Activated CD4-positive, alpha-beta T cell treated with anti-CD3 and anti-CD28 coated beads for 36 hours (primary cell): Measurements from ENCODE around the gene USP9Y. TPM values are rescaled to one million over a fixed set of nuclear protein-coding genes. Genes with fewer than 3 reads are reported as not detected.
"Not testable (repeated sequence)": the region's sequence is repeated elsewhere in the genome, so short reads cannot be mapped to it uniquely, and the experiment has no call there.

Experiments
- ATAC-seq: fragments of 200-7000 bp; cut with Tn5 transposase; one replicate; pipeline ENCODE4 v1.10.0; 2021; ENCODE audit warnings: mild to moderate bottlenecking, moderate library complexity
- CTCF ChIA-PET: fragments of 350-600 bp; sonication (Branson Sonifier 250); formaldehyde crosslinking; loops from one replicate; lab custom pipeline; 2021; ENCODE audit warnings: antibody characterized with exemption; lab: Charles Lee
- POLR2A ChIA-PET: fragments of 350-600 bp; sonication (Branson Sonifier 250); formaldehyde crosslinking; loops from one replicate; lab custom pipeline; 2021; ENCODE audit warnings: antibody characterized with exemption, inconsistent platforms; lab: Charles Lee
- DNase-seq: peaks from one replicate; pipeline ENCODE4 v3.0.0-alpha.2; 2020
- H3K27ac Mint-ChIP-seq: one replicate; pipeline ENCODE4 v1.8.0; 2021; ENCODE audit warnings: mixed read lengths
- H3K27me3 Mint-ChIP-seq: one replicate; pipeline ENCODE4 v1.8.0; 2021; ENCODE audit warnings: mixed read lengths
- H3K36me3 Mint-ChIP-seq: one replicate; pipeline ENCODE4 v1.8.0; 2021; ENCODE audit warnings: low read depth, mixed read lengths
- H3K4me1 Mint-ChIP-seq: one replicate; pipeline ENCODE4 v1.8.0; 2021; ENCODE audit warnings: mixed read lengths
- H3K4me3 Mint-ChIP-seq: one replicate; pipeline ENCODE4 v1.8.0; 2021; ENCODE audit warnings: mild to moderate bottlenecking, moderate library complexity, mixed read lengths
- H3K9me3 Mint-ChIP-seq: one replicate; pipeline ENCODE4 v1.8.0; 2021; ENCODE audit warnings: low read depth, mixed read lengths
- intact Hi-C, 2 experiments: fragments of 100-400 bp; cut with DNase I in 1 of 2; cut with micrococcal nuclease in 1 of 2; formaldehyde crosslinking; loops; one replicate each; pipeline versions ENCODE4 v1.14.2 to v1.15.1; 2022 to 2024; cut with DNase I, micrococcal nuclease
- total RNA-seq, 2 experiments: library from RNA; stranded (reverse); gene quantifications; one replicate each; pipeline ENCODE4 v1.2.3, GENCODE V29; 2021

The USP9Y gene, protein sequence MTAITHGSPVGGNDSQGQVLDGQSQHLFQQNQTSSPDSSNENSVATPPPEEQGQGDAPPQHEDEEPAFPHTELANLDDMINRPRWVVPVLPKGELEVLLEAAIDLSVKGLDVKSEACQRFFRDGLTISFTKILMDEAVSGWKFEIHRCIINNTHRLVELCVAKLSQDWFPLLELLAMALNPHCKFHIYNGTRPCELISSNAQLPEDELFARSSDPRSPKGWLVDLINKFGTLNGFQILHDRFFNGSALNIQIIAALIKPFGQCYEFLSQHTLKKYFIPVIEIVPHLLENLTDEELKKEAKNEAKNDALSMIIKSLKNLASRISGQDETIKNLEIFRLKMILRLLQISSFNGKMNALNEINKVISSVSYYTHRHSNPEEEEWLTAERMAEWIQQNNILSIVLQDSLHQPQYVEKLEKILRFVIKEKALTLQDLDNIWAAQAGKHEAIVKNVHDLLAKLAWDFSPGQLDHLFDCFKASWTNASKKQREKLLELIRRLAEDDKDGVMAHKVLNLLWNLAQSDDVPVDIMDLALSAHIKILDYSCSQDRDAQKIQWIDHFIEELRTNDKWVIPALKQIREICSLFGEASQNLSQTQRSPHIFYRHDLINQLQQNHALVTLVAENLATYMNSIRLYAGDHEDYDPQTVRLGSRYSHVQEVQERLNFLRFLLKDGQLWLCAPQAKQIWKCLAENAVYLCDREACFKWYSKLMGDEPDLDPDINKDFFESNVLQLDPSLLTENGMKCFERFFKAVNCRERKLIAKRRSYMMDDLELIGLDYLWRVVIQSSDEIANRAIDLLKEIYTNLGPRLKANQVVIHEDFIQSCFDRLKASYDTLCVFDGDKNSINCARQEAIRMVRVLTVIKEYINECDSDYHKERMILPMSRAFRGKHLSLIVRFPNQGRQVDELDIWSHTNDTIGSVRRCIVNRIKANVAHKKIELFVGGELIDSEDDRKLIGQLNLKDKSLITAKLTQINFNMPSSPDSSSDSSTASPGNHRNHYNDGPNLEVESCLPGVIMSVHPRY (N-terminal part only)
- 10 to 100 TPM; 15.0 to 17.6 TPM for total RNA-seq

GRCh38 chrY:12701181-12701695 is at the start of gene USP9Y:
TSS of gene USP9Y (plus strand) at chrY:12701231. CDS start at chrY:12709448, 8,217 bp downstream.
- intact Hi-C loops, result no loop called here
- no peaks in the 10 kb centered on the region for H3K27me3 Mint-ChIP-seq
- CTCF ChIA-PET, result no interaction called here
- ATAC-seq, result no peak
- POLR2A ChIA-PET, result no interaction called here
- DNase-seq, result no peak
- no peak within 1 kb of the TSS for H3K27ac Mint-ChIP-seq
- H3K4me3 Mint-ChIP-seq, result no peak within 1 kb of the TSS
- peaks cover 8% of the 10 kb centered on the region for H3K9me3 Mint-ChIP-seq
- H3K4me1 Mint-ChIP-seq, result peaks cover 7% of the 10 kb centered on the region
- peaks cover 63% of the 10 kb centered on the region for H3K36me3 Mint-ChIP-seq

DNA sequence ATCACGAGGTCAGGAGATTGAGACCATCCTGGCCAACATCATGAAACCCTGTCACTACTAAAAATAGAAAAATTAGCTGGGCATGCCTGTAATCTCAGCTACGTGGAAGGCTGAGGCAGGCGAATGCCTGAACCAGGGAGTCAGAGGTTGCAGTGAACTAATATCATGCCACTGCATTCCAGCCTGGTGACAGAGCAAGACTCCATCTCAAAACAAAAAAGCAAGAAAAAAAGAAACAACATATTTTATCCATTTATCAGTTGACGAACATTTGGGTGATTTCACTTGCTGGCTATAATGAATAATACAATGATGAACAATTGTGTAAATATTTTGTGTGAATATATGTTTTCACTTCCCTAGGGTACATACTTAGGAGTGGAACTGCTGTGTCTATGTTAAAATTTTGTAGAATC is 49.4 kb upstream of the USP9Y start:
- intact Hi-C loops, result no loop called here
- H3K4me1 Mint-ChIP-seq, result no peaks in the 10 kb centered on the region
- DNase-seq, result no peak
- H3K27me3 Mint-ChIP-seq, result no peaks in the 10 kb centered on the region
- no peak overlapping the region for H3K4me3 Mint-ChIP-seq
- H3K36me3 Mint-ChIP-seq, result no peaks in the 10 kb centered on the region
- ChIA-PET CTCF (no interaction called here), POLR2A (no interaction called here)
- H3K27ac Mint-ChIP-seq, result no peak overlapping the region
- ATAC-seq, result no peak
- H3K9me3 Mint-ChIP-seq, result no peaks in the 10 kb centered on the region

DNA sequence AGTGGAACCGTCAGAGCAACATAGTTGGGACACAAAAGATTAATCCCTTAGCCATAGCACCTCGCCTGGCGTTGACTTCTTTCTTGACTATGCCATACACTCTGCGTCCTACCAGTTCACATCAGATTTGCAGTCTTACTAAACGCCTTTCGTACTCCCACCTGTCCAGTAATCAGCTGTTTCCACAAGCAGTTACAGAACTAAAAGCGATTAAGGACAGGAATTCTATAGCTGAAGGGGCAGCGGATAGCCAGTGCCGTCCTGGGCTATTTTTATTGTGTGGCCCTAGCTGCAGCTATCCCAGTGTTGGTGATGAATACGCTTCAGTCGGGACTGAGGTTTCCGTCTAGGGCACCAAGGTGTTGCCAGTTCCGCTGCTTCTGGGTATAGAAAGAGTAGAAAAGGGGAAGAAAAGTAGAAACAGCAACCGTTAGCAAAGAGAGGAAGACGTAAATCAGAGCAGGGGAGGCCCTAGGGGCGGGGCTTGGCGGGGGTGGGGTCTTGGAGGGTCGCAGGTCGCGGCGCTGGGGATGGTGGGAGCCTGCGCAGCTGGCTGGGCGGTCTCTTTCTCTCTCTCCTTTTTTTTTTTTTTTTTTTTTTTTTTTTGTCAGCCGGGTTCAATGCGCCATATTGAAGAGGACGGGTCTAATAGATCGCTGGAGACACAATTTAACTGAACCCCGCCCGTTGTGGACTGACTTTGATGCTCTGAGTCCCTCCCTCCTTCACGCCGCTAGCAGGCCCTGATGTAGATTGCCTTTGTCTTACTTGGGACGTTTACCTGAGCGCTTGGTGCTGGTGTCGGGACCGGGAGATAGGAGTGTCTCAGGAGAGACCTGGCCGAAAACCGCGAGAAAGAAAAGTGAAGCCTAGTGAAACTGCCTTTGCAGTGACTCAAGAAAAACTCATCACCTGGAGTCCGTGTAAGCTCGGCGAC is 39.0 kb upstream of the USP9Y start:
- CTCF ChIA-PET, result no interaction called here
- POLR2A ChIA-PET, result interaction anchor here (0.6 kb wide), 3 partner anchors 176 to 374 kb away, joined by 3 to 6 read pairs (median 4); no protein-coding TSS in a partner anchor
- peak; percentile 79 for ATAC-seq
- H3K4me3 Mint-ChIP-seq, result peak overlapping the region; percentile 95
- peak overlapping the region; percentile 98 for H3K27ac Mint-ChIP-seq
- peaks cover 17% of the 10 kb centered on the region for H3K4me1 Mint-ChIP-seq
- no peaks in the 10 kb centered on the region for H3K9me3 Mint-ChIP-seq
- intact Hi-C loops, result loop anchor here (1.0 to 10.0 kb wide), 9 partner anchors 70 to 1683 kb away; partner anchors contain the start of gene TMSB4Y (in 1 of the 2)
- DNase-seq, result peak; percentile 90
- peaks cover 25% of the 10 kb centered on the region for H3K36me3 Mint-ChIP-seq
- no peaks in the 10 kb centered on the region for H3K27me3 Mint-ChIP-seq

GRCh38 chrY:12662745-12663591 is 38.1 kb upstream of the USP9Y start:
- Mint-ChIP-seq H3K27ac (peak overlapping the region; percentile 98), H3K36me3 (peaks cover 28% of the 10 kb centered on the region), H3K4me1 (peaks cover 25% of the 10 kb centered on the region), H3K27me3 (no peaks in the 10 kb centered on the region), H3K9me3 (no peaks in the 10 kb centered on the region), H3K4me3 (peak overlapping the region; percentile 95)
- peak; percentile 64 for ATAC-seq
- intact Hi-C loops, result loop anchor here (1.0 to 10.0 kb wide), 9 partner anchors 69 to 1682 kb away; partner anchors contain the start of gene TMSB4Y (in 1 of the 2)
- CTCF ChIA-PET, result no interaction called here
- DNase-seq, result peak; percentile 74
- POLR2A ChIA-PET, result no interaction called here

DNA sequence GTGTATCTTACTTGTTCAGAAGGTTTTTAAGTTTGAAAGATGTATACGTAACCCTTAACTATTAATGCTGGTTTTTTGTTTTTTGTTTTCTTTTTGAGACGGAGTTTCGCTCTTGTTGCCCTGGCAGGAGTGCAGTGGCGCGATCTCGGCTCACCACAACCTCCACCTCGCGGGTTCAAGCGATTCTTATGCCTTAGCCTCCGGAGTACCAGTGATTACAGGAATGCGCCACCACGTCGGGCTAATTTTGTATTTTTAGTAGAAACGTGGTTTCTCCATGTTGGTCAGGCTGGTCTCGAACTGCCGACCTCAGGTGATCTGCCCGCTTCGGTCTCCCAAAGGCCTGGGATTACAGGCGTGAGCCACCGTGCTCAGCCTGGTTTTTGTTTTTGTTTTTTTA is 37.2 kb upstream of the USP9Y start:
- H3K27me3 Mint-ChIP-seq, H3K9me3 Mint-ChIP-seq, CTCF ChIA-PET, ATAC-seq, POLR2A ChIA-PET: not testable (repeated sequence)
- peaks cover 30% of the 10 kb centered on the region for H3K4me1 Mint-ChIP-seq
- H3K4me3 Mint-ChIP-seq, result peak overlapping the region; percentile 95
- H3K27ac Mint-ChIP-seq, result peak overlapping the region; percentile 98
- intact Hi-C loops, result loop anchor here (2.0 to 10.0 kb wide), 7 partner anchors 68 to 1681 kb away; partner anchors contain the start of gene TMSB4Y (in 1 of the 2)
- DNase-seq, result peak; percentile 12
- peaks cover 31% of the 10 kb centered on the region for H3K36me3 Mint-ChIP-seq

DNA sequence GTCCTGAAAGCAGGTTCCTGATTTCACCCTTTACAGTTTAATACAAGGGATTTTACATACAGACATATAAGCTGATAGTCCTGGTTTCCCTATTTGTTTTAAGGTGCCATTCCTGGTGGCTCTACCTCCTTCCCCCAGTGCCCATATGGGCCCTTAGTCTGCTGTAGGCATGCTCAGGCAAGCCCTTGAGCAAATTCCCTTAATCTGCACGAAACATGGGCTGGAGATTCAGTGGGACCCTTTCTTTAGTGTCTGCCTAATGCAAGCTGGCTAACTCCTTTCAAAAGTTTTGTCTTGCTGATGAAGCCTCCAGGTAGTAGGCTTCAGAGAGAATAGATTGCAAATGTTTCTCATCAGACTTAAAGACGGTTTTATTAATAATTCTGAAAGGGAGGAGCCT is 22.9 kb upstream of the USP9Y start:
- ChIA-PET CTCF (no interaction called here), POLR2A (no interaction called here)
- Mint-ChIP-seq H3K4me1 (peaks cover 22% of the 10 kb centered on the region), H3K9me3 (peaks cover 2% of the 10 kb centered on the region), H3K27me3 (no peaks in the 10 kb centered on the region), H3K36me3 (peaks cover 26% of the 10 kb centered on the region), H3K27ac (no peak overlapping the region), H3K4me3 (no peak overlapping the region)
- ATAC-seq, result no peak
- intact Hi-C loops, result no loop called here
- no peak for DNase-seq

GRCh38 chrY:12681535-12681934 is 19.5 kb upstream of the USP9Y start:
- Mint-ChIP-seq H3K27ac (no peak overlapping the region), H3K4me1 (peaks cover 24% of the 10 kb centered on the region), H3K4me3 (no peak overlapping the region), H3K9me3 (peaks cover 1% of the 10 kb centered on the region), H3K27me3 (no peaks in the 10 kb centered on the region), H3K36me3 (peaks cover 30% of the 10 kb centered on the region)
- ATAC-seq (no peak), DNase-seq (no peak)
- ChIA-PET POLR2A (interaction anchor here (0.6 kb wide), 1 partner anchor 86 kb away, joined by 3 read pairs; no protein-coding TSS in a partner anchor), CTCF (interaction anchor here (0.6 kb wide), 1 partner anchor 242 kb away, joined by 4 read pairs; no protein-coding TSS in a partner anchor)
- intact Hi-C loops, result loop anchor here in 1 of 2 experiments (5.0 kb wide), 1 partner anchor 46 kb away; no protein-coding TSS in a partner anchor

- CTCF ChIA-PET, result no interaction called here
- POLR2A ChIA-PET, result no interaction called here
- peaks cover 2% of the 10 kb centered on the region for H3K4me1 Mint-ChIP-seq
- peaks cover 57% of the 10 kb centered on the region for H3K36me3 Mint-ChIP-seq
- intact Hi-C loops, result no loop called here
- peaks cover 8% of the 10 kb centered on the region for H3K9me3 Mint-ChIP-seq
- DNase-seq (no peak), ATAC-seq (no peak)
- no peaks in the 10 kb centered on the region for H3K27me3 Mint-ChIP-seq
- no peak overlapping the region for H3K27ac Mint-ChIP-seq
- no peak overlapping the region for H3K4me3 Mint-ChIP-seq
Observed at GRCh38 chrY:12688337-12688736, 12.7 kb upstream of the USP9Y start.

- no peak overlapping the region for H3K27ac Mint-ChIP-seq
- ChIA-PET POLR2A (no interaction called here), CTCF (no interaction called here)
- H3K9me3 Mint-ChIP-seq, result peaks cover 8% of the 10 kb centered on the region
- H3K4me3 Mint-ChIP-seq, result no peak overlapping the region
- peaks cover 55% of the 10 kb centered on the region for H3K36me3 Mint-ChIP-seq
- ATAC-seq, result no peak
- intact Hi-C loops, result no loop called here
- peaks cover 4% of the 10 kb centered on the region for H3K4me1 Mint-ChIP-seq
- H3K27me3 Mint-ChIP-seq, result no peaks in the 10 kb centered on the region
- no peak for DNase-seq
Observed at GRCh38 chrY:12700087-12700486, 944 bp upstream of the USP9Y start.

DNA sequence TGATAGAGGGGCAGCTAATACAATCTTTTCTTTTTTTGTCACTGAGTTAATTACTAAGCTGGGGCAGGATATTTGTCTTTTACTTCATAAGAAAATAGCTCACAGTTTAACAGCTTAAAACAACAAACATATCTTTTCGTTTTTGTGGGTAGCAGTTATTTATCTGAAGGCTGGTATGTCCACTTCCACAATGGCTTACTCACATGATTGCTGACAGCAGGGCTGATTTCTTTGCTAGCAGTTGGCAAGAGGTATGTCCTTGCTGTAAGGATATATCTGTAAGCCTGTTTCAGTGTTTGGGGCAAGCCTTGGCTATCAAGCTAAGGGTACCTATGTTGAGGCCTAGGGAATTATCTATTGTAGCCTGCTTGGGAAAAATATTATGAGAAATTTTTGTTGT is 1.1 kb downstream of the USP9Y start:
- Mint-ChIP-seq H3K4me1 (peaks cover 7% of the 10 kb centered on the region), H3K4me3 (no peak overlapping the region), H3K36me3 (peaks cover 63% of the 10 kb centered on the region), H3K27me3 (no peaks in the 10 kb centered on the region), H3K9me3 (peaks cover 8% of the 10 kb centered on the region), H3K27ac (no peak overlapping the region)
- POLR2A ChIA-PET, result no interaction called here
- DNase-seq, result no peak
- CTCF ChIA-PET, result no interaction called here
- no peak for ATAC-seq
- intact Hi-C loops, result no loop called here
